ENCODE results near the gene TUG1.

TUG1 gene

DNA sequence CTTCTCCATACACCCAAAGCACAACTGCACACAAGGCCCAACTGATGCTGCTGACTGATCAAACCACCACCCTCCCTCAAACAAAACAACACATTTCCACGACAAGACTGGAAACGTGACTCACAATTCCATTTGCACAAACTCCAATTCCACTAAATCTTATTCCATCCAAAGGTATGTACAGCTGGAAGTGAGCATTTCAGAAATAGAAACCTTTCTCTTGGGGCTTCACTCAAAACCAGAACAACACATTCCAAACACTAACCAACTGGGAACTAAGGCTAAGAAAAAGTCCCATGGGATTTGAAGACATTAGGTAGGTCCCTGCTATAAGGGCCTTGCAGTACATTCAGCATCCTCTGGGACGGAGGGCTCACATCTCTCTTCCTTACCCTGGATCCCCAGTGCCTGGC is 20.1 kb upstream of the TUG1 start:
- DNase-seq, result no peak

DNA sequence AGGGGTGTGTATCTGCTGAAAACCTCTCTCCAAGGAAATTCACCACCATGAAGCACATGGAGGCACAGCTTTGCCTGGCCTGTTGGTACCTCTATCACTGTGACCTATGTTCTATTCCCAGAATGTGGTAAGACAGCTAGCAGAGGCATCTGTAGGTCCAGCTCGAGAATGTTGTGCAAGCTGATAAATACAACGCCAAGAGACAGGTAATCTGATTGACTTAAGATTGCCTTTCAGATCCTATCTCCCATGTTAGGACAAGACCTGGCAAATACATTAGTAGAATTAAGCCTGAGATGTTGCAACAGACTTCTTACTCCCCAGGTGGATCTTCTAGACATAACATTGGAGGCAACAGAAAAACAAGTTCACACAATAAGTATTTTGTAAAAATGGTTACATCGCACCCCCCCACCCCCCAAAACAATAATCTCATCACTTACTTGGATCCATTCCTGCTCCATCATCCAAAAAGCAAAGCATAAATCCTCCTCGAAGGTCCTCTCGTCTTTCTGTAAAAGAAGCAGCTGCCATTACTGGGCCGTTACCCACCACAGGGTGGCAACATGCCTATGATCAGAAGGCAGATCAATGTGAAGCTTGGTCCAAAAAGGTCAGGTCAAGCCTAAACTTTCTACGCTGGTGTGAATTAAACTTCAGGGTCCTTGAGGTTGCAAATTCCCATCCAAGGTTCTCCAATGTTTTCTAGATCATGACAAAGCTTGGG is 19.0 kb upstream of the TUG1 start:
- no peak for DNase-seq

DNA sequence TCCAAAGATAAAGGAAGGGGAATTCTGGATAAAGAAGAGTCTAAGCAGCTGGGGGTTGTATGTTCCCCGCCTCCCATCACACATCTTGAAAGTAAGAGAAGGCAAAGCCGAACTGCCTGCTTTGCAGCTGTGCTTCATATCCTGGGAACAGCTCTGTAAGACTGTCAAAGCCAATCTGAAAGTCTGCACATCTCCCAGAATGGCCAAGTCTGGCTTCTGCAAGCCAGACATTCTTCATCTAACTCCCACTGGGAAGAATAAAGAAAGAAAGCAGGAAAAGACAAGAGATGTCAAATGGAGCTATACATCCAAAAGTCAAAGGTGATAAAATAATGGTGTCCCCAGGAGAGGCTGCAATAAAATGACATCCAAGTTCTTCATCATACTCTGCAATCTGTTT is 15.9 kb upstream of the TUG1 start:
- no peak for DNase-seq

DNA sequence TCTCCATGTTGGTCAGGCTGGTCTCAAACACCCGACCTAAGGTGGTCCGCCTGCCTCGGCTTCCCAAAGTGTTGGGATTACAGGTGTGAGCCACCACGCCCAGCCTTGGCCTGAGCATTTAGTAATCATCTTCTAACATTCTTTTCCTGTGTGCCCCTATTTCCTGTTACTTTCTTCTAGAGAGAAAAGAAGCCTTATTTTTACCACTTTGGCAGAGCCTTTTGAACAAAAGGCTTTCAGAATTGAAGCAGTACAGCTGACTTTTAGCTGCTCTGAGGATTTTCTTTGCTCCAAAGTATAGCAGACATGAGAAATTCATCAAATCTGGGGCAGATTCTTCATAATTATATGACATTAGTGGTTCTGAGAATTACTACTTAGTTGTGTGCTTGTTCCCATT is 13.9 kb upstream of the TUG1 start:
- DNase-seq, result no peak

DNA sequence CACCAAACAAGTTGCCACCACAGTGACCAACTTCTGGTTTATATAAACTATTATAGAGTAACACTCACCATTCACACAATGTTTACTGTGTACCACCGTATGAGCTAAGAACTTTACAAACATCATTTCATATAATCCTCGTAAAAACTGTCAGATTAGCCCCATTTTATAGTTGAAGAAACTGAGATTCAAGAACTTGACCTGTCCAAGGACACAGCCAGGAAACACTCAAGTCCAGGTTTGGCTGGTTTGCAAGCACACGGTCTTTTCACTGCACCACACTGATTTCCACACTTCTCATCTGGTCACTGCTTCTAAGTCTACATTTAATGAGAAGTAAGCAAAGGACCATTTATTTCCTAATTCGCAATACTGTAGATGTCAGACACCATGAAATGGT is 4.2 kb upstream of the TUG1 start:
- no peak for DNase-seq

DNA sequence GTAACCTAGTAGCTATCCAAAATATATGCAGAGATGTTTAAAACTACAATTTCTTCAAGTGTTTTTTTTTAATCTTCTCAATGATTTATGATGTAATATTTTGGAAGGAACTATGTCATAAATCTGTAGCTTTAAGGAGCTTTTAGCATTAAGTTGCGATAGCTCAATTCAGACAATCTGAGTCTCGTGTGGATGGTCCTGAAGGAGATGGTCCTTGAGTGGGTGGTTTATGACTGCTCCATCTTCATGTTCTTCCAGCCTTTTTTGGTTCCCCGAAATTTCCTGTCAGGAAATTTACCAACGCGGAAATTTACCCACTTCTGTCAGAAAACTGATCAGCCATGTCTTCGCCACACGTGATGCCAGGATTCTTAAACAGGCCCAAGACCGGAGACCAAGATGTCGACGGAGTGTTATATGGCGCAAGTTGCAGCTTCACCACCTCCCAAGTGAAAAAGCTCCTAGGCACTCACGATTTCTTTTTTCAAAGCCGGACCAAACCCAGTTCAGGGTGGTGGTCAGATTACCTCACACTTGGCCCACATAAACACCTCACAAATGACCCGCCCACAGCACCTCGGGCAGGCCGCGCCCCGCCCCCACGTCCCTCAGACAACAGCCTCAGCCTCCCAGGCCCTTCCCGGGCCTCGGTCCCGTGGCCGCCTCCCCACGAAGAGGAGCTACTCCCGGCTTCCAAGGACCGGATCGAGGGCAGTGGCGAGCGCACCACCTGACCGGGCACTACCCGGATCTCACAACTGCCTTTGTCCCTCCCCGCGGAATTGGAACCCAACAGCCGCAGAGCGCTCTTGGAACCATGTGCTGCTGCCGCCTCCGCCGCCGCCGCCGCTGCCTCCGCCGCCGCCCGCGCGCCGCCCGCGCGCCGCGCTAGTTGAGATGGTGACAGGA is 796 bp upstream of the TUG1 start, which contains the start of gene MORC2:
Gene MORC2 (minus strand): TSS at position 760 of the 909 bp plus-strand sequence. CDS start 885 bp downstream, outside the sequence.
- no peak for DNase-seq

DNA sequence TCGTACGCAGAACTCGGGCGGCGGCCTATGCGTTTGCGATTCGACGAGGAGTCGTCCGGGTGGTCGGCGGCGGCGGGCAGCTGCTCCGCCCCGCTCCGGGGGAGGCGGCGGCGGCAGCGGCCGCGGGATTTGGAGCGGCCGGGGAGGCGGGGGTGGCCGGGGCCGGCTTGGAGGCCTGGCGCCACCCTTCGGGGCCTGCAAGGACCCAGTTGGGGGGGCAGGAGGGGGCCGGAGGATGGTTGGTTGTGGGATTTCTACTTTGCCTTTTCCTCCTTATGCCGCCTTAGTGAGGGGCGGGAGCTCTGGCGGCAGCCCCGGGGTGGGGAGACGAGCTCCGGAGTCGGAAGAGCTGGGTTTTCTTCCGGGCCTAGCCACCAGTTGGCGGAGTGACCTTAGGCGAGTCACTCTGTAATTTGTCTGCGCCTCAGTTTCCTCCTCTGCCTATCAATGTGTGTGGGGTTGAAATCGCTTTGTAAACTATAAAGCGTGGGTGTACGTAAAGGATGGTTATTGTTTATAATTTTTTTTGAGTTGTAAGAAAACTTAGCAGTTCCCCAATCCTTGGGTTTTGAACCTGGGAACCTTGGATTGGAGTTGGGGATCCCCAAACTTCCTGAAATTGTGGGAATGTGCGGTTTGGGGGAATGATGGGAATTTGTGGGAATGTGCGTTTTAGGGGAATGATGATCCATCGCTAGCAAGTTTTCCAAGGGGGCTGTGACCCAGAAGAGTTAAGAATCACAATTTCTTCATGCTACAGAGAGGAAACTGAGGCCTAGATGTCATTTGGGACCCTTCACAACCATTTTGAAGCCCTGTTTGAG is 679 bp downstream of the TUG1 start:
- peak in 1 of 2 donors; percentile 45 for DNase-seq

DNA sequence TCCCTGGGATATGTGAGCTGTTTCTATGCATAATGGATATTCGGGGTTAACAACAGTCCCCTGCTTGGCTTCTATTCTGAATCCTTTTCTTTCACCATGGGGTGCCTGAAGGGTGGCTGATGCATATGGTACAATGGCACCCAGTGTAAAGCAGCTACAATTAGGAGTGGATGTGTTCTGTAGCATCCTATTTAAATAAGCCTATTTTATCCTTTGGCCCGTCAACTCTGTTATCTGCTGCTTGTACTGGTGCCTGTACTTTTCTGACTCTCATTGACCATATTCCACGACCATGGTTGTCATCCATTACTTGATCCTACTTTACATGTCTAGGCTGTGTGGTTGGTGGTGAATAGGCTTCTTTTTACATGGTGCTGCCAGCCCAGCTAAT is 1.3 kb downstream of the TUG1 start:
- peak in 1 of 2 donors; percentile 5 for DNase-seq

DNA sequence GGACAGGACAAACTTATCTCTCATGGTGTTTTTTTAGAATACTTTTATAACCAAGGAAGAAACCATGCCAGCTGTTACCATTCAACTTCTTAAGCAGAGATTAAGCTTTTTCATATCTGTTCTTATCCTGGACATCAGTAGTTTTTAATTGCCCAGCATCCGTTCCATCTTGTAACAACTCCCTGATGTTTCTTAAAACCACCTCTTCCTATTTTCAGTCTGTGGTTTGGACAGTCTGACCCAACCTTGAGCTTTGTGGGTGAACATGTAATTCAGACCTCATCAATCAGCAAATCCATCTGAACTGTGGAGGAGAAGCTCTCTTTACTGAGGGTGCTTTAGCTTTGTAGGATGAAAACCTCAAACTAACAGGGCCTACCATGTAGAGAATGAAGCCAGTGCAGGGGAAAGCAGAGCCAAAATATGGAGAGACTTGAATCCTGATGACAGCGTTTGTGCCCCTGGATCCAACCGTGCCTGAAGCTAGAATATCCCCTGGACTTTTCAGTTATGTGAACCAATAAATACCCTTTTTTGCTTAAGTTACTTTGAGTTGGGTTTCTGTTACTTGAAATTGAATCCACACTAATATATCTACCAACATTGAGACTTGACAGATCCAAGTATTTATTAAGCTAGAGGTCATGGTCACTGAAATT is 9.4 kb downstream of the TUG1 start:
- DNase-seq, result no peak

DNA sequence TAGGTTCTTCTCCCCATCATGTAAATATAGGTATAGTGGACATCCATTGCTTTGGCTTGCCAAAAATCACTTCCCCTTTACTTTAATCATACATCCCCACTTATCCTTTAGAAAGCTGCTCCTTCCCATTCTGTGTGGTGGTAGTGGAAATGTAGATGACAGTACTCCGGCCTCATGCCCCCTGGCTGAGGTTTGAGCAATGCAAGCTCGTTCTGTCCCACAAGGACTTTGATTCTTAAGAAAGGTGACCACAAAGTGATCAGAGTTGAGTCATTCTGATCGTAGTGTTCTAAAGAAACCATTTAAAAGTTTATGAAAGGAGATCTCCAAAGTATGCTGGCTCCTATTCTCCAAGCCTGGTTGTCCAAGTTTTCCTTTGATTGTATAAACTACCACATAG is 10.9 kb downstream of the TUG1 start:
- no peak for DNase-seq

DNA sequence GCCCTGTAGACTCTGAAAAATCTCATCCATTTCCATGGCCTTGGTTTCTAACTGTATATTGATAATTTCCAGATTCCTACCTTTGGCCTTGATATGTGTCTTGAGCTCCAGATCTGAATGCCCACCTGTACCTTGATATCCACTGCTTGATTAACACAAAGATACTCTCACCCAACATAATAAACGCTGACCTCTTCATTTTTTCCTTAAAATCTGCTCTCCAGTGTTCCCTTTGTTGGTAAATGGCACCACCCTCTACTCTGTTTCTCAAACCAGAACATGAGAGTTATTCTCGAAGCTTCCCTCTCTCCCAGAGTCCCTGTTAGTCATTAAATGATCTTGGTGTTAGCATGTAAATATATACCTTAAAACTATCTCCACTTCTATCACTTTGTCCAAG is 13.4 kb downstream of the TUG1 start:
- no peak for DNase-seq

DNA sequence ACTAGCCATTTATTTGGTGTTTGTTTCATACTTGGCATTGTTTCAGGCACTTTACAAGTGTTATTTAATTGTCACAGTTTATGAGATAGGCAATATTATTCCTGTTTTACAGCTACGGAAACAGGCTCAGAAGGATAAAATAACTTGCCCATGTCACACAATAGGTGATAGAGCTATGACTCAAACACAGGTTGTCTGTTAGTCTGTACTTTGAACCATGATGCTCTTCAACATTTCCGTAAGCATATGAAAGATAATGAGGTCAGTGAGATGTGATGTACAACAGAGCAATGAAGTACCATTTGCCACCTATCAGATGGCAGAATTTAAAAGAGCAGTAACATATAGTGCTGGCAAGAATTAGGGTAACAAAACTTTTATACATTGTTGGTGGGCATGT is 15.3 kb downstream of the TUG1 start:
- DNase-seq, result no peak

DNA sequence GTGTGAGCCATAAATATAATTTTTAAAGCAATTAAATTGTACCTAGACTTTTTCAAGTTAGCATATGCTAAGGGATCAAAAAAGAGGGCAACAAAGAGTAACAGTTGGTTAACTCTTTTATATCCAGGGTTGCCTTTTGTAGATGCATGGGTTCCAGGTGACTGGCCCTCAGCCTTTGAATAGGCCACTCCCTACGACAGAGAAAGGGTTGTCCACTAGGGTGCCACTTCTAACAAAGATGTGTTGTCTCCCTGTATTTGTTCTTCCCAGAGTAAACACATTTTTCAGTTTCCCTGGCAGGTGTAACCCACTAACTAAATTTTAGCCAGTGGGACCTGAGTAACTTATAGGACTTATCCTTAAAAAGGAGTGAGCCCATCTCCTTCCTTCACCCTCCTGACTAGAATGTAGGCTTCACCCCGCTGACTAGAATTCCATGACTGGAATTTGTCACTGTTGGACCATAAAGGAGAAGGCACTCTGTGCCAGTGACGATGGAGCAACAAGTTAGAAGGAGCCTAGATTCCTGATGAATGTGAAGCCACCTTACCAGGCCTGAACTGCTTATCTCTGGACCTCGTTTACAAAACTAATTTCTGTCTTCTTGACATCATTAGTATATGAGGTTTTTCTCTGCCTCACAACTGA is 16.6 kb downstream of the TUG1 start:
- DNase-seq, result no peak

DNA sequence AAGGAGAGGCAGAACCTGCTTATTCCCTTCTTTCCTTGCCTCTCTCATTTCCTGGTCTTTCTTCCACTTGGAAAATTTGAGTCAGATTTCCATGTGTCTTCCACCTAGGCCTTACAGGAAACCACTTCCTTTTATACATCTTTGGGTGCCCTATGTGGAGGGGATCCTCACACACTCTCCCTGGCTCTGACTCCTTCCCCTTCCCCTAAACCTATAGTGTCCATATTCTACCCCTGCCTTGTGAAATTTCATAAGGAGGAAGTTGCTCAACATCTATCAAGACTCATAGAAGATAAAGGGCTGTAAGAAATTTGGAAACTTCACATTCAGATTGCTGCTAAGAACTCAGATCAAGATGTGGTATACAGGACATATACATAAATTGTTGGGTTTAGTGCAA is 20.4 kb downstream of the TUG1 start:
- DNase-seq, result no peak

DNA sequence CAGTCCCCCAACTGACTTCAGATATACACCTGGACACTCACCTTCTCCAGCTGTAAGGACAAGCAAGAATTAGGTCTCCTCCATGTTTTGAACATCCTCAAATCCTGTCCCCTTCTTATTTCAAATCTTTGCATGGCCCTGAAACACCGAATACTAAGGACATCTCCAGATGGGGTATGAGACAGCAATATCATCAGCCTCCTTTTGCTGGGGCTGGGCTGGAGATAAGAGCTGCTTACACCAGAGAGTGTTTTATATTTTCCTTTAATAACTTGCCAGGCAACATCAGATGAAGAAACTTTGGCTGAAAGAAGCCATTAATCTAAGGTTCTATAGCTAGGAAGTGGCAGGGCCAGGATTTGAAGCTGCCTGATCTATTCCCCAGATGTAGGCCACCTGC is 21.6 kb downstream of the TUG1 start:
- no peak for DNase-seq

DNA sequence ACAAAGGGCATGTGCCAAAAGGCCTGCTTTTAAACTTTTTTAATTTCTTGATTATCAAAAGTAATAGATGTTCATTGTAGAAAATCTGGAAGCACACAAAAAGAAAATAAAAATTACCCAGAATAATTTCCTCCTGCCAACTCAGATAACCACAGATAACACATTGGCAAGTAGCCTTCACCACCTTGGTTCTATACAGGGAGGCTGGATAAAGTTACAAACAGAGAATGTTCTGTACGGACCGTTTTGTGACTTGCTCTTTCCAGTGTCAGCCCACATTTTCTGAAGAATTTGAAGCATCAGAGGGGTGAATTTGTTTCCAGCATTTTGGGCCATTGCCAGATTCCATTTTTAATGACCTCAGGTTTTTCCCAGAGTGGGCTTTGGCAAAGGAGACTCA is 23.5 kb downstream of the TUG1 start:
- no peak for DNase-seq

DNA sequence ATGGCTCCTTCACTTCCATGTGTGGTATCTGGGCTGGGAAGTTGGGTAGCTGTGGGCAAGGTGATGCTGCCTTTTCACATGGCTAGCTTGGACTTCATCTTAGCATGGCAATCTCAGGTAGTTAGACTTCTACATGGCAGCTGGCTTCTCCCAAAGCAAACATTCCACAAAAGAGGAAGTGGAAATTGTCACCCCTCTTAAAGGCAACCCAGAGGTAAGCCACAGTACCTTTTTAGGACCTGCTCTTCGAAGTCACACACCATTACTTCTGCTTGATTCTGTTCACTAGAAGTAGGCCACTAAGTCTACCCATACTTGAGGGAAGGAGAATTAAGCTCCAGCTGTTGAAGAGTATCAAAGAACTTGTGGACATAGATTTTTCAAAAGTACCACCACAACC is 25.9 kb downstream of the TUG1 start:
- no peak for DNase-seq

DNA sequence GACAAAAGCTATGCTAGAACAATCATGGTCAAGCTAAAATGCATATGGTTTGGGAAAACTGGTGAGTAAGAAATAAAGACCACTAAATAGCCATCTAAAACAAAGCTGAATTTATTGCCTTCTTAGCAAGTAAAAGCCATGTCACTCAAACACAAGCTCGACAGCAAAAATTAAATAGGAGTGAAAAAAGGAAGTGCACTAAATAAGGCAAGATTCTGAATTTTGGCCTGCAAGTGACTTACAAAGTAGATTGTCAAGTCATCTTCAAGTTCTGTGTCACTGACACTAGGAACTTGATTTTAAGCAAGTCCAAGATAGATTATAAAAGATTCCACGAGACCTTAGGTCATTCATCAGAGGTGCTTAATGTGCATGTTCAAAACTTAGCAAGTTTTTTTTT is 27.4 kb downstream of the TUG1 start:
- no peak for DNase-seq

DNA sequence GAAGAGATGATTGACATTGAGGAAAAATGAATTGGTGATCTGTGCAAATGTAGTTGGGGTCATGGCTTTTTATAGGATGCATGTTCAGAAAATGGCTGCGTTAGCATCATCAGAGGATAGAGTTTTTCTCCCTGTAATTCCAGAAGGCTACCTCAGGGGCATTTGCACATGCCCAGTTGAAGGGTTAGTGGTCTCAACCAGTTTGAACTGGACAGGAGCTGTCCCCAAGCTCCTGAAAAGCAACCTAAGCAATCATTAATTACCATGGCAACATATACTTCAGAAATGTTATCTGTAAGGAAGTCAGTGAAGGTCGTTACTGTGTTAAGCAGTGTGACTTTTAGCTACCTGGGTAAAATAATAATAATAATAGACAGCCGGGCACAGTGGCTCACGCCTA is 29.3 kb downstream of the TUG1 start:
- no peak for DNase-seq

DNA sequence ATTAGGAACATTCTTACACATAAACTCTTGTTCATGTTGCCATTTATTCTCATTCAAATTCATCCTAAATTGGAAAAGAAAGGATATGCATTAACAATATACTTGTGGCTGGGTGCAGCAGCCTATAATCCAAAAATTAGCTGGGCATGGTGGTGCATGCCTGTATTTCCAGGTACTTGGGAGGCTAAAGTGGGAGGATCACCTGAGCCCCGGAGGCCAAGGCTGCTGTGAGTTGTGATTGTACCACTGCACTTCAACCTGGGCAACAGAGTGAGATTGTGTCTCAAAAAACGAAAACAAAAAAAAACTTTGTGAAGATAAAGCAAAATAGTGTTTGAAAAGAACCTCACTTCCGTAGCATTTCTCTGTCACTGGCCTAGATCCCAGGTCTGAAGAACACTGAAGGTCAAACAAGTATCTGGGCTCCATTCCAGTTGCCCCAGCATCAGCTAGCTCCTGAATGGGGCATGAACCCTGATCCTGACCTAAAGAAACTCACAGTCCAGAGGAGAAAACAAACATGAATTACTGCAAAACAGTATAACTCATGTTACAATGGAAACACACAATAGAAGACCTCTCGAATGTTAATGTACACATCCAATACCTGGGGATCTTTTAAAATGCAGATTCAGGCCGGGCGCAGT is 32.2 kb downstream of the TUG1 start:
- DNase-seq, result no peak

DNA sequence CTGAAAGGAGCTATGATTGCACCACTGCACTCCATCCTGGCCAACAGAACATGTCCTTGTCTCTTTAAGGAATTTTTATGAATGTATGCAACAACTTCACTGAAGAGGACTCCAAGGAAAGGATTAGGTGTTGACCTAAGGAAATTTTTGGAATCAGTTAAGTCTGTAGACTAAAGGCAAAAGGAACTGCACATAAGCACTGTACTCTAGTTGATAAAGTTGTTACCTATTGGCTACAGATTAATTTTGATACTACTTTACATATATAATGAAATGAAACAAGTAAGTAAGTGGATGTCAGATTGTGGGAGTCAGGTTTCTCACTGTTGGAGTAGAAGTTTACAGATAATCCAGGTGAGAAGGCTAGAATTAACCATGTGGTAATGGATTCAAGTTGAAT is 36.5 kb downstream of the TUG1 start:
- DNase-seq, result no peak

Data from CD4-positive, alpha-beta T cell treated with Interleukin-4 for 1 hour (primary cell).